ENCODE measurements around the gene ASTE1.

DNA sequence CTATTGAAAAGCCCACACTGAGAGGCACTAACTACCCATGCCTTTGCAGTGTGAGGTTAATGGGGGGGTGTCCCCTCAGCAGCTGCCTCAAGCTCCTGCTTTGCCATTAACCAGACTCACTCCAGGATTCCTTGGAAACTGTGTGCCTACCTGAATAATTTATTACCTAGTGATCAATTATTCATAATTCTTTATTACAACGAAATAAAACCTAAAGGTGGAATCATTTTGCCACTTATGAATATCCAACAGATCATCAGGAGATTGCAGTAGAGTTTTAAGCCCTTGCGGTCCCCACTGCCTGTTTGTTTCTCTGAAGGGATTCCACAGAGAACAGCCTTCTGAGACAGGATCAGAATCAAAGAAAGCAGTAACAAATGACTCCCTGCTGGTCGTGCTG lies 23.4 kb upstream of the ASTE1 start:
- TF ChIP-seq GATA2 (IDR thresholded peaks at IDR 0.05; ENCODE audit: low read depth, low read length) (no peak), GATA3 (IDR thresholded peaks at IDR 0.05; ENCODE audit: low read depth, low read length) (no peak)

All from SH-SY5Y (cell line).